Immature natural killer cell (primary cell): ENCODE measurements around the gene MAST4. TPM values are rescaled to one million over a fixed set of nuclear protein-coding genes. Genes with fewer than 3 reads are reported as not detected.

ENCODE experiments used
- DNase-seq, 3 donors: peaks; one replicate each; pipeline ENCODE4 v3.0.0; 2022; ENCODE audit warnings: mixed read lengths in 1 of 3
- H3K27ac Mint-ChIP-seq, 6 donors: one replicate each; pipeline ENCODE4 v1.8.0; 2020; ENCODE audit warnings: mixed read lengths in 6 of 6, mild to moderate bottlenecking in 5 of 6, inconsistent platforms in 4 of 6, moderate library complexity in 3 of 6
- H3K27me3 Mint-ChIP-seq, 3 donors: one replicate each; pipeline ENCODE4 v1.8.0; 2020 to 2021; ENCODE audit warnings: low read depth in 3 of 3, mild to moderate bottlenecking in 3 of 3, mixed read lengths in 3 of 3, moderate library complexity in 3 of 3, inconsistent platforms in 1 of 3
- H3K36me3 Mint-ChIP-seq, 3 donors: one replicate each; pipeline ENCODE4 v1.8.0; 2020; ENCODE audit warnings: mixed read lengths in 3 of 3, inconsistent platforms in 2 of 3, mild to moderate bottlenecking in 2 of 3
- H3K4me1 Mint-ChIP-seq, 2 donors: one replicate each; pipeline ENCODE4 v1.8.0; 2020; ENCODE audit warnings: inconsistent platforms in 2 of 2, mild to moderate bottlenecking in 2 of 2, mixed read lengths in 2 of 2, moderate library complexity in 1 of 2
- H3K4me3 Mint-ChIP-seq, 5 donors: one replicate each; pipeline ENCODE4 v1.8.0; 2020; ENCODE audit warnings: mild to moderate bottlenecking in 5 of 5, mixed read lengths in 5 of 5, inconsistent platforms in 3 of 5, moderate library complexity in 3 of 5
- H3K9me3 Mint-ChIP-seq, 6 donors: one replicate each; pipeline ENCODE4 v1.8.0; 2020; ENCODE audit warnings: mild to moderate bottlenecking in 6 of 6, mixed read lengths in 6 of 6, inconsistent platforms in 4 of 6, moderate library complexity in 3 of 6
- polyA plus RNA-seq, 3 donors: library from polyadenylated mRNA; unstranded; fragments of 300-500 nt; fragmentation: Illumina TruSeq; gene quantifications; one replicate each; pipeline ENCODE4 v1.2.3, GENCODE V29; 2021

MAST4 gene
- polyA plus RNA-seq, 3 donors from 2014 or later, result 0.51 to 2.8 (median 1.1) TPM

- DNase-seq, result no peak
- no peaks in the 10 kb centered on the region for H3K36me3 Mint-ChIP-seq
- no peak overlapping the region for H3K27ac Mint-ChIP-seq
- H3K9me3 Mint-ChIP-seq, result peaks cover 0 to 2% (median 0%) of the 10 kb centered on the region in 6 donors
- H3K27me3 Mint-ChIP-seq, result peaks cover 0 to 3% (median 2%) of the 10 kb centered on the region in 3 donors
- H3K4me1 Mint-ChIP-seq, result no peaks in the 10 kb centered on the region
- no peak overlapping the region for H3K4me3 Mint-ChIP-seq
Measured at GRCh38 chr5:66891184-66891925, 295.2 kb downstream of the MAST4 start.

- Mint-ChIP-seq H3K36me3 (no peaks in the 10 kb centered on the region), H3K4me1 (no peaks in the 10 kb centered on the region), H3K27ac (no peak overlapping the region), H3K4me3 (no peak overlapping the region), H3K27me3 (peaks cover 0 to 6% (median 2%) of the 10 kb centered on the region in 3 donors), H3K9me3 (peaks cover 0 to 2% (median 0%) of the 10 kb centered on the region in 6 donors)
- no peak for DNase-seq
Measured at GRCh38 chr5:66892716-66893115, 296.5 kb downstream of the MAST4 start.

DNA sequence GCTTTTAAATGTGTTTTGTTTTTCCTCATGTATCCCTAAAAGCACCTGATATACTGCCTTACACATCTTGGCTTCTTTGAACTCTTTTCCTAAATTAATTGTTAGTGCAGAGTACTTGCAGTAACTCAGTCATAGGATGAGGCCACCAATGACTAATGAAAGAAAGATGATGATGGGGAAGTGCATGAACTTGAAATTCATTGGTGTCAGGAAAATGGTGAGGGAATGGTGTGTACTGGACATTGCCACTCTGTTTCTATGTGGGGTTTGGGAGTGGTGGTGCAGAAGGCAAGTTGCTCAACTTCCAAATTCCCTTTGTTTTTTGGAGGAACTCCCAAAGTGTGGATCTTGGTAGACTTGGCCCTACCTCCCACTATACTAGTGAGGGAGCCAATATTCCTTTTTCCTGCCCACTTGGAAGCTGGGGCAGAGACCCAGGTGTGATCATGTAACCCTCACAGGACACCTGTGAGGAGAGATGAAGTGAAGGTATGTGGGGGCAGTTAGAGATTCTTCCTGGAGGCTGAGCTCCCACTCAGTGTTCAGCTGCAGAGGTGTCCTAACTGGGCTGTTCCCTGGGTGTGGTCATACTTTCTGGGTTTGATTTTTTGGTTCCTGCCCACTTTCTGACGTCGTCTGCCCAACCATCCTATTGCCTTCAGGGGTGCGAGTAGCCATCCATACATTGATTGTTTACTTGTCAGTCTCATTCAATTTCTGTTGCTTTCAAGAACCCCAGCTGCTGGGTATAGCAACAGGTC is 298.5 kb downstream of the MAST4 start:
- DNase-seq, result no peak
- Mint-ChIP-seq H3K27me3 (peaks cover 2 to 10% (median 5%) of the 10 kb centered on the region in 3 donors), H3K4me1 (no peaks in the 10 kb centered on the region), H3K4me3 (no peak overlapping the region), H3K36me3 (no peaks in the 10 kb centered on the region), H3K27ac (no peak overlapping the region), H3K9me3 (peaks cover 0 to 2% (median 0%) of the 10 kb centered on the region in 6 donors)

DNA sequence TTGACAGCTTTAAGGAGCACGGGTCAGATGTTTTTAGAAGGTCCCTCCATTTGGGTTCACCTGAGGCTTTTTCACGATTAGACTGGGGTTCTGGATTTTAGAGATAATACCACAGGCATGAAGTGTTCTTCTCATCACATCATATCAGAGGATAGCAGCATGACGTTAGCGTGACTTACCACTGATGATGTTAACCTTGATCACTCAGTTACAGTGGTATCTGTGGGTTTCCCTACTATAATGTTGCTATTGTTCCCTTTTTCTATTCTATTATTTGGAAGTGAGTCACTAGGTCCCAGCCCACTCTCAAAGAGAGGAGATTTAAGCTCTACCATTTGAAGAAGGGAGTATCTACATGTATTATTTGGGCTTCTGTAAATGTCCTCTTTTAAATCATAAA is 300.0 kb downstream of the MAST4 start:
- Mint-ChIP-seq H3K27ac (no peak overlapping the region), H3K4me1 (no peaks in the 10 kb centered on the region), H3K27me3 (peaks cover 2 to 11% (median 5%) of the 10 kb centered on the region in 3 donors), H3K4me3 (no peak overlapping the region), H3K36me3 (no peaks in the 10 kb centered on the region), H3K9me3 (peaks cover 0 to 2% (median 0%) of the 10 kb centered on the region in 6 donors)
- no peak for DNase-seq

GRCh38 chr5:66897356-66897755 is 301.2 kb downstream of the MAST4 start:
- Mint-ChIP-seq H3K36me3 (no peaks in the 10 kb centered on the region), H3K27ac (no peak overlapping the region), H3K4me3 (no peak overlapping the region), H3K9me3 (peaks cover 0 to 2% (median 0%) of the 10 kb centered on the region in 6 donors), H3K27me3 (peaks cover 2 to 11% (median 5%) of the 10 kb centered on the region in 3 donors), H3K4me1 (no peaks in the 10 kb centered on the region)
- DNase-seq, result no peak

DNA sequence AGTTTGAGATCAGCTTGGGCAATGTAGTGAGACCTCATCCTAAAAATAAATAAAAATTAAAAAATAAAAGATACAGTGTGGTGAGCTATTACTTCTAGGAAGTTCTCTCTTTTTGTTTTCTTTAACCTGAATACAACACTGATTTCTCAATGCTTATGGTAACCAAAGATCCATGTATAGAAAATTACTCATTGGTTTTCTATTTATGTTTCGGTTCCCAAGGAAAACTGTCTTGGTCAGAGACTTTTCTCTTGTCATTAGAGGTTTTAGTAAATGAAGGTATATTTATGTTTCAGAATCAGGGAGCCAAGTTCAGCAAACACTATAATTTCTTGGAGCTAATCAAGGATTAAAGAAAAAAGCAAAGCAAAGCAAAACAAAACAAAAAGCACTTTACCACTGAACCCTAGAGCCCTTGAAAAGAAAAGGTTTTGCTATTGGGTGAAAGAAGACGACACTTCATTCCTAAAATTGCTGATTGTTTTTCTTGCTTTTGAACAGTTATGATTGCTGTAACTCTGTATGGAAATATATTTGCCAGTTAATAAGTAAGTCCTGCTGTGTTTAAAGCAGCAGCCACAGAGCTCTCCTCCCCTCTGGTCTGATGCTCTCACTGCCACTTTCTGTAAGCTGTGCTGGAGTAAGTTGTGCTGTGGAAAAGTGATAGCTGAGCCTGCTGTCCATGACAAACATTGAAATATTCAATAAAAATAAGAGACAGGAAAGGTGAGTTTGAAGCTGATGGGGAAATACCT is 302.2 kb downstream of the MAST4 start:
- Mint-ChIP-seq H3K4me3 (no peak overlapping the region), H3K27ac (no peak overlapping the region), H3K4me1 (no peaks in the 10 kb centered on the region), H3K27me3 (peaks cover 4 to 14% (median 5%) of the 10 kb centered on the region in 3 donors), H3K36me3 (no peaks in the 10 kb centered on the region), H3K9me3 (peaks cover 0 to 2% (median 0%) of the 10 kb centered on the region in 6 donors)
- no peak for DNase-seq

GRCh38 chr5:66903218-66903617 is 307.0 kb downstream of the MAST4 start:
- no peak overlapping the region for H3K4me3 Mint-ChIP-seq
- no peaks in the 10 kb centered on the region for H3K4me1 Mint-ChIP-seq
- no peaks in the 10 kb centered on the region for H3K9me3 Mint-ChIP-seq
- DNase-seq, result no peak
- H3K27ac Mint-ChIP-seq, result no peak overlapping the region
- H3K27me3 Mint-ChIP-seq, result peaks cover 2 to 7% (median 5%) of the 10 kb centered on the region in 3 donors
- no peaks in the 10 kb centered on the region for H3K36me3 Mint-ChIP-seq

GRCh38 chr5:66903709-66904108 is 307.5 kb downstream of the MAST4 start:
- no peaks in the 10 kb centered on the region for H3K36me3 Mint-ChIP-seq
- H3K27me3 Mint-ChIP-seq, result peaks cover 2 to 7% (median 2%) of the 10 kb centered on the region in 3 donors
- H3K9me3 Mint-ChIP-seq, result no peaks in the 10 kb centered on the region
- H3K4me1 Mint-ChIP-seq, result no peaks in the 10 kb centered on the region
- H3K27ac Mint-ChIP-seq, result no peak overlapping the region
- H3K4me3 Mint-ChIP-seq, result no peak overlapping the region
- DNase-seq, result no peak

GRCh38 chr5:66904189-66904588 is 308.0 kb downstream of the MAST4 start:
- Mint-ChIP-seq H3K27ac (no peak overlapping the region), H3K4me3 (no peak overlapping the region), H3K9me3 (no peaks in the 10 kb centered on the region), H3K27me3 (peaks cover 0 to 7% (median 2%) of the 10 kb centered on the region in 3 donors), H3K4me1 (no peaks in the 10 kb centered on the region), H3K36me3 (no peaks in the 10 kb centered on the region)
- DNase-seq, result no peak

DNA sequence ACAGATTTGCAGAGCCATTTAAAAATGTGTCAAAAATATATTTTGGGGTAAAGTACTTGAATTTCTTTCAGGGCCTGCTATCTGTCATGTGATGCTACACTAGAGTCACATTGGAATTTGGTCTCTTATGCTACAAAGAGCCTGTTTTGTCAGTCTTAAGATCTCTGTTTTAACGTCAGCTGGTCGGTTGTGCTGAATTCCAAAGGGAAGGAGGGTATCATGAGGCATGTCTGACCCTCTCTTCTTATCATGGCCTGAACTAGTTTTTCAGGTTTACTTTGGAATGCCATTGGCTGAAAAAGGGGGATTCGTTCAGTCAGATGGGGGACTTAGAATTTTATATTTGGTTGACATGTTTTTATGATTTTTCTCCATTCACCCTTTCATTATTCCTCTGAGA is 309.8 kb downstream of the MAST4 start:
- no peaks in the 10 kb centered on the region for H3K4me1 Mint-ChIP-seq
- no peaks in the 10 kb centered on the region for H3K36me3 Mint-ChIP-seq

DNA sequence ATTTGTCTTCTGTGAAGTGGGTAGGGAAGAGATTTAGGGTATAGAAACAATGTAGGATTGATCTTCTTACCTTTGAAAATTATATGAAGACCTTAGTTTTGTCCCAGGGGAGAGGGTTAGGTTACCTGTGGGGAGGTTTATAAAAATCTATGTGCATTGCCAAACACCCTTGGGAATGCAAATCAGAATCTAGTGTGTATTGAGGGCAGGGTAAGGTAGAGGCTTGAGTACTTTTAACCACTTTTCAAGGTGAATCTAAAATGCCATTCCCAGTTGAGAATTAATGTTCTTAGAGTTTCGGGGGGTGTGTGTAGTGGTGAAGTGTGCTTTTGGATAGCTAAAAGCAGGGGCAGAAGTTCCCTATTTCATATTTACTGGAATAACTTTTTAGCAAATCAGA is 312.0 kb downstream of the MAST4 start:
- H3K36me3 Mint-ChIP-seq, result no peaks in the 10 kb centered on the region

More for the DNA sequence above, 309.8 kb downstream of the MAST4 start:
- Mint-ChIP-seq H3K27me3 (peaks cover 0 to 3% (median 2%) of the 10 kb centered on the region in 3 donors), H3K4me3 (no peak overlapping the region), H3K27ac (no peak overlapping the region), H3K9me3 (no peaks in the 10 kb centered on the region)
- no peak for DNase-seq

DNA sequence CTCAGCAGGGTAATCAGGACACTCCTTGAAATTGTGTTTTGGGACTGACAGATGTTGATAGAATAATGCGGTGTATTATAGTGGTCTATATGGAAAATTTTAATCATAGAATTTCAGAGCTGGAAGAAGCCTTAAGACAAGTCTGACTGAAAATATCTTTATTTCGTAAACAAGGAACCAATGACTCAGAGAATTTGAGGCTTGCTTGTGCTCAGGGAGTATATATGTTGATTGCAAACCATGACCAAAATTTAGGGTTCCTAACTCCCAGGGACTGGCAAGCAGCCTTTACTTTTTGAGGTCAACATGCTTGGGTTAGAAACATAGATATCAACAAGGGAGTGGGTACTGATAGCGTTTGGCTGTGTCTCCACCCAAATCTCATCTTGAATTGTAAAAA is 313.2 kb downstream of the MAST4 start:
- H3K9me3 Mint-ChIP-seq, result no peaks in the 10 kb centered on the region
- no peak overlapping the region for H3K4me3 Mint-ChIP-seq
- H3K36me3 Mint-ChIP-seq, result no peaks in the 10 kb centered on the region
- H3K4me1 Mint-ChIP-seq, result no peaks in the 10 kb centered on the region
- no peak for DNase-seq
- H3K27me3 Mint-ChIP-seq, result no peaks in the 10 kb centered on the region
- no peak overlapping the region for H3K27ac Mint-ChIP-seq

More for the DNA sequence above, 312.0 kb downstream of the MAST4 start:
- H3K27ac Mint-ChIP-seq, result no peak overlapping the region
- H3K27me3 Mint-ChIP-seq, result no peaks in the 10 kb centered on the region
- H3K4me1 Mint-ChIP-seq, result no peaks in the 10 kb centered on the region
- no peak overlapping the region for H3K4me3 Mint-ChIP-seq
- H3K9me3 Mint-ChIP-seq, result no peaks in the 10 kb centered on the region
- DNase-seq, result no peak

DNA sequence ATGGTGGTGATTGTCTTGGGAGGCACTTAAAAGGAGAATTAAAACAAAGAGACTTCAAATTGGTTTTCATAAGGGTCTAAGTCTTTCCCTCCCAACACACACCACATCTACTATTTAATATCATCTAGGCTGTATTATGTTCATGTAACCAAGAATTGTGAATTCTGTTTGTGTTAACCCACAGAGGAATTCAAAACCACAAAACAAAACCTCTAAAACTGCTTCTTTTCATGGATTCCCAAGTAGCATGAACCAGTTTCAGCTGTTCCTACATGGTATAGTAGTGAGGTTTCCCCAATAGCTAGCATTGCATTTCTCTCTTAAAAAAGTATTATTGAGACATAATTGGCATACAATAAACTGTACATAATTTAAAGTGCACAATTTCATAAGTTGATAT is 316.6 kb downstream of the MAST4 start:
- no peaks in the 10 kb centered on the region for H3K36me3 Mint-ChIP-seq
- H3K27ac Mint-ChIP-seq, result no peak overlapping the region
- H3K27me3 Mint-ChIP-seq, result no peaks in the 10 kb centered on the region

DNA sequence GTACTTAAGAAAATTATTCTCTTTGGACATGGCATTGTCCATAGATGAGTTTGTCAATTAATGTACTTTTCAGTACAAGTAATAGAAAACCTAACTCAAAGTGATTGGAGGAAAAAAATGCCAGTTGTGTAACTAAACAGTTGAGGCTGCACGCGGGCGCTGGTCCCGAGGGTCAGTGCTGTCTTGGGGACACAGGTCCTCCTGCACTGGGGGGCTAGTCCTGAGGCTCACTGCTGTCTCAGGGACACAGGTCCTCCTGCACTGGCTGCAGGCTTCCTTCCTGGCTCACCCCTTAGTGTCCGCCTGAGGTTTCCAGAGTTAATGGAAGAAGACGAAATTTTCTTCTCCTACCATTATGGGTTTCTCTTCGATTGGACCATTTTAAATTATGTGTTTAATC is 319.3 kb downstream of the MAST4 start:
- no peak overlapping the region for H3K4me3 Mint-ChIP-seq
- no peaks in the 10 kb centered on the region for H3K27me3 Mint-ChIP-seq
- H3K27ac Mint-ChIP-seq, result no peak overlapping the region
- no peaks in the 10 kb centered on the region for H3K4me1 Mint-ChIP-seq
- no peaks in the 10 kb centered on the region for H3K36me3 Mint-ChIP-seq
- H3K9me3 Mint-ChIP-seq, result no peaks in the 10 kb centered on the region
- no peak for DNase-seq

More for the DNA sequence above, 316.6 kb downstream of the MAST4 start:
- H3K4me1 Mint-ChIP-seq, result no peaks in the 10 kb centered on the region
- H3K9me3 Mint-ChIP-seq, result no peaks in the 10 kb centered on the region
- no peak overlapping the region for H3K4me3 Mint-ChIP-seq
- DNase-seq, result no peak
